ENCODE data around the gene SVOPL.

DNA sequence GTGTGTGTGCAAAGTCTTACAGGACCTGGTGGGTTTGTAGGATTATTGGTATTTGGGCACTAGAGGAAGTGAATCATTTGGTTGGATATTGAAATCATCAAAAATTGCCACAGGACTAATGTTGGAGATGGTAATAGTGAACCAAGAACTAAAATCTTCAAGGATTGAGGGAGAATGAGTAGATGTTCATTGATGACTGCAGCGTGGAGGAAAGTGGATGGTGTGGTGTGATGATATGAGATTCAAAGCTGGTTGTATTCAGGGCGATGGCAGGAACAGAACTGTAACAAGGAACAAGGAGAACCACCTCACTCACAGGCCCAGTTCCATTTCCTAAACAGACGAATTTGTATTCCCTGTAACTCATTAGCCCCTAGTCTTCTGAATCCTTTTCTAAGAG, 150.8 kb downstream of the SVOPL start:
- TF ChIP-seq, protein P1, sequence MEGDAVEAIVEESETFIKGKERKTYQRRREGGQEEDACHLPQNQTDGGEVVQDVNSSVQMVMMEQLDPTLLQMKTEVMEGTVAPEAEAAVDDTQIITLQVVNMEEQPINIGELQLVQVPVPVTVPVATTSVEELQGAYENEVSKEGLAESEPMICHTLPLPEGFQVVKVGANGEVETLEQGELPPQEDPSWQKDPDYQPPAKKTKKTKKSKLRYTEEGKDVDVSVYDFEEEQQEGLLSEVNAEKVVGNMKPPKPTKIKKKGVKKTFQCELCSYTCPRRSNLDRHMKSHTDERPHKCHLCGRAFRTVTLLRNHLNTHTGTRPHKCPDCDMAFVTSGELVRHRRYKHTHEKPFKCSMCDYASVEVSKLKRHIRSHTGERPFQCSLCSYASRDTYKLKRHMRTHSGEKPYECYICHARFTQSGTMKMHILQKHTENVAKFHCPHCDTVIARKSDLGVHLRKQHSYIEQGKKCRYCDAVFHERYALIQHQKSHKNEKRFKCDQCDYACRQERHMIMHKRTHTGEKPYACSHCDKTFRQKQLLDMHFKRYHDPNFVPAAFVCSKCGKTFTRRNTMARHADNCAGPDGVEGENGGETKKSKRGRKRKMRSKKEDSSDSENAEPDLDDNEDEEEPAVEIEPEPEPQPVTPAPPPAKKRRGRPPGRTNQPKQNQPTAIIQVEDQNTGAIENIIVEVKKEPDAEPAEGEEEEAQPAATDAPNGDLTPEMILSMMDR (IDR thresholded peaks at IDR 0.05): no peak
- TF ChIP-seq POLR2A (IDR thresholded peaks at IDR 0.05) (no peak), EP300 (IDR thresholded peaks at IDR 0.05) (no peak), POLR2AphosphoS5 (IDR thresholded peaks at IDR 0.05) (no peak)

Data from upper lobe of left lung (tissue), 4 donors.